HEK293 (cell line): ENCODE measurements around the gene CFAP46.

Experiments
- CTCF ChIA-PET: fragments of 350-600 bp; formaldehyde crosslinking; extraction: SDS; loops from one replicate; lab custom pipeline; 2021; ENCODE audit warnings: antibody characterized with exemption; lab: Yijun Ruan, JAX
- POLR2A ChIA-PET: fragments of 300-600 bp; formaldehyde crosslinking; extraction: SDS; loops from one replicate; lab custom pipeline; 2020; ENCODE audit warnings: antibody characterized with exemption, inconsistent platforms; lab: Yijun Ruan, JAX
- H3K27ac ChIP-seq: fragments of 200-500 bp; sonication (Bioruptor generic); 2 replicates; pipeline ENCODE4 v1.5.1; 2014; ENCODE audit warnings: low read depth, low read length, control low read depth, inconsistent platforms; ENCODE audit errors: extremely low read depth
- H3K36me3 ChIP-seq, 2 experiments: fragments of 200-500 bp in 1 of 2; sonication (Bioruptor generic) in 1 of 2; 1 replicate in 1 of 2; 2 replicates in 1 of 2; pipeline ENCODE4 v1.5.1; 2014 to 2017; ENCODE audit warnings: inconsistent platforms in 2 of 2, low read length in 2 of 2; ENCODE audit not compliant: control insufficient read depth in 2 of 2, insufficient read depth in 1 of 2
- H3K4me1 ChIP-seq: fragments of 200-500 bp; sonication (Bioruptor generic); 2 replicates; pipeline ENCODE4 v1.5.1; 2014; ENCODE audit warnings: mild to moderate bottlenecking, low read length, inconsistent platforms; ENCODE audit not compliant: control insufficient read depth, insufficient read depth
- H3K4me3 ChIP-seq: 2 replicates; pipeline ENCODE4 v1.5.1; 2011; ENCODE audit warnings: low read depth, mild to moderate bottlenecking, control low read depth, low read length, moderate library complexity
- H3K9me3 ChIP-seq: fragments of 200-500 bp; sonication (Bioruptor generic); 2 replicates; pipeline ENCODE4 v1.5.1; 2014; ENCODE audit warnings: low read depth, low read length, inconsistent platforms; ENCODE audit not compliant: control insufficient read depth, insufficient read depth
- FEZF1 ChIP-seq: fragments of 450-650 bp; formaldehyde crosslinking; IDR thresholded peaks from 2 replicates; pipeline ENCODE4 v1.5.1; 2016; ENCODE audit warnings: missing biosample characterization, missing genetic modification characterization
- GFI1B ChIP-seq: fragments of 450-650 bp; formaldehyde crosslinking; IDR thresholded peaks from 2 replicates; pipeline ENCODE4 v1.5.1; 2016; ENCODE audit warnings: missing biosample characterization, missing genetic modification characterization
- HOXA7 ChIP-seq: sonication (generic); formaldehyde crosslinking; IDR thresholded peaks from 2 replicates; pipeline ENCODE4 v1.8.1; 2022; ENCODE audit warnings: missing genetic modification reagents, borderline replicate concordance
- KLF1 ChIP-seq: fragments of 450-650 bp; formaldehyde crosslinking; IDR thresholded peaks from 2 replicates; pipeline ENCODE4 v1.5.1; 2016; ENCODE audit warnings: missing biosample characterization, missing genetic modification characterization
- KLF10 ChIP-seq: fragments of 450-650 bp; IDR thresholded peaks from 2 replicates; pipeline ENCODE4 v1.5.1; 2018; ENCODE audit warnings: missing biosample characterization, mild to moderate bottlenecking, missing genetic modification characterization
- ZFHX2 ChIP-seq: fragments of 450-650 bp; formaldehyde crosslinking; conservative IDR thresholded peaks from 2 replicates; pipeline ENCODE4 v1.5.1; 2016; ENCODE audit warnings: missing biosample characterization, missing genetic modification characterization
- ZFP69B ChIP-seq: fragments of 450-650 bp; formaldehyde crosslinking; IDR thresholded peaks from 2 replicates; pipeline ENCODE4 v1.5.1; 2016; ENCODE audit warnings: missing biosample characterization, missing genetic modification characterization
- ZNF138 ChIP-seq: fragments of 450-650 bp; formaldehyde crosslinking; IDR thresholded peaks from 2 replicates; pipeline ENCODE4 v1.5.1; 2016; ENCODE audit warnings: missing biosample characterization, missing genetic modification characterization, borderline replicate concordance
- ZNF16 ChIP-seq: fragments of 450-650 bp; formaldehyde crosslinking; IDR thresholded peaks from 2 replicates; pipeline ENCODE4 v1.5.1; 2016; ENCODE audit warnings: low read depth, missing biosample characterization, missing genetic modification characterization
- ZNF184 ChIP-seq: fragments of 450-650 bp; IDR thresholded peaks from 2 replicates; pipeline ENCODE4 v1.5.1; 2018; ENCODE audit warnings: missing biosample characterization, mild to moderate bottlenecking, missing genetic modification characterization
- ZNF24 ChIP-seq: fragments of 450-650 bp; formaldehyde crosslinking; IDR thresholded peaks from 2 replicates; pipeline ENCODE4 v1.5.1; 2016; ENCODE audit warnings: missing biosample characterization, missing genetic modification characterization
- ZNF266 ChIP-seq: fragments of 450-650 bp; formaldehyde crosslinking; IDR thresholded peaks from 2 replicates; pipeline ENCODE4 v1.5.1; 2016; ENCODE audit warnings: missing biosample characterization, missing genetic modification characterization, low read depth
- ZNF302 ChIP-seq: fragments of 450-650 bp; formaldehyde crosslinking; IDR thresholded peaks from 2 replicates; pipeline ENCODE4 v1.5.1; 2016; ENCODE audit warnings: missing biosample characterization, missing genetic modification characterization, low read depth
- ZNF335 ChIP-seq: fragments of 450-650 bp; formaldehyde crosslinking; conservative IDR thresholded peaks from 2 replicates; pipeline ENCODE4 v1.5.1; 2016; ENCODE audit warnings: missing biosample characterization, missing genetic modification characterization
- ZNF416 ChIP-seq: fragments of 450-650 bp; formaldehyde crosslinking; IDR thresholded peaks from 2 replicates; pipeline ENCODE4 v1.5.1; 2016; ENCODE audit warnings: missing biosample characterization, missing genetic modification characterization
- ZNF629 ChIP-seq: fragments of 450-650 bp; formaldehyde crosslinking; IDR thresholded peaks from 2 replicates; pipeline ENCODE4 v1.5.1; 2017; ENCODE audit warnings: missing biosample characterization, missing genetic modification characterization
- ZNF692 ChIP-seq: fragments of 450-650 bp; formaldehyde crosslinking; IDR thresholded peaks from 2 replicates; pipeline ENCODE4 v1.5.1; 2016; ENCODE audit warnings: missing biosample characterization, missing genetic modification characterization
- ZNF837 ChIP-seq: fragments of 450-650 bp; formaldehyde crosslinking; IDR thresholded peaks from 2 replicates; pipeline ENCODE4 v1.5.1; 2016; ENCODE audit warnings: missing biosample characterization, missing genetic modification characterization
- TF ChIP-seq, protein P1 (sequence below): fragments of 450-650 bp; formaldehyde crosslinking; IDR thresholded peaks from 2 replicates; pipeline ENCODE4 v1.5.1; 2016; ENCODE audit warnings: missing biosample characterization, missing genetic modification characterization, borderline replicate concordance
- TF ChIP-seq, protein P2 (sequence below): sonication (generic); formaldehyde crosslinking; IDR thresholded peaks from 2 replicates; pipeline ENCODE4 v1.8.1; 2022; ENCODE audit warnings: mild to moderate bottlenecking, moderate library complexity, missing genetic modification reagents
- TF ChIP-seq, protein P3 (sequence below): fragments of 450-650 bp; formaldehyde crosslinking; IDR thresholded peaks from 2 replicates; pipeline ENCODE4 v1.5.1; 2016; ENCODE audit warnings: missing biosample characterization, missing genetic modification characterization, borderline replicate concordance

The CFAP46 gene

DNA sequence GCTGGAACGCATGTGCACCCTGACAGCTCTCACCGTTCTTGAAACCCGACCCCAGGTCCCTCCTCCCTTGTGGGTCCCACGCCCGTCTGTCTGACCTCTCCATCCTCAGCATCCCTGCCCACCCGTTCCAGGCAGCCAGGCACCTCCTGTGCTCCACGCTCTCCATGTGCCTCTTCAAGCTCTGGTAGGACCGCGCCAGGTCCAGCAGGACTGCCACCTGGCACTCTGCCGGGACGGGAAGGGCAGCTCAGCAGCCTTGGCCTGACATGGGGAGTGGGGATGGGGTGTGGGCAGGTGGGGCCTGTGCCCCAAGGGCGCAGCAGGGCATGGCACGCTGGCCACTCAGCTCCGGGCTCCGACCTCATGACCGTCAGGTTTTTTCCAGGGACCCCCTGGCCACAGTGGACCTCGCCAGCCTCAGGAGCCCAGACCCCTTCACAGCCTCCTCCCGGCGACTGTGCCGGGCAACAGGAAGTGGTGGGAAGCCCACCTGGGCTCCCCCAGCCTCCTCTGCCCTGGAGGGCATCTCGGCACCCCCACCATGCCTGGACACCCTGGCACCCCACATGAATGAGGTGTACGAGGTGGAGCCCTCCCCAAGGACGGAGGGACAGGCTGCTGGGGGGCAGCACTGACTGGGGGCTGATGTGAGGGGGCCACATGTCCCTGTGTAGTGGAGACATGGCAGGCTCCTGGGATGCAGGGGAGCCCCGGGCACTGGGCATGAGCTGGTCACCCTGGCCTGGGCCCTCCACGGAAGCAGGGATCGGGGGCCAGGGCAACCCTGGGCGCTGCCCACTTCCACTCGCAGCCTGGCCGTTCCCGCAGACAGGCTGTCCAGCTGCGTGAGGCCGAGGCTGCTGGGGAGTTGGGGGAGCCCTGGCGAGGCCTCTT lies 131.3 kb downstream of the CFAP46 start:
- CTCF ChIA-PET: no interaction called here
- no peak for TF ChIP-seq HOXA7 (CRISPR knock-in tag)
- TF ChIP-seq ZNF302 (tag by site-specific recombination): no peak
- TF ChIP-seq ZNF138: no peak
- TF ChIP-seq ZFP69B (tag by site-specific recombination): 0 out of 2 replicates have a peak, but pooled peaks have one; percentile 28
- TF ChIP-seq, protein P1, sequence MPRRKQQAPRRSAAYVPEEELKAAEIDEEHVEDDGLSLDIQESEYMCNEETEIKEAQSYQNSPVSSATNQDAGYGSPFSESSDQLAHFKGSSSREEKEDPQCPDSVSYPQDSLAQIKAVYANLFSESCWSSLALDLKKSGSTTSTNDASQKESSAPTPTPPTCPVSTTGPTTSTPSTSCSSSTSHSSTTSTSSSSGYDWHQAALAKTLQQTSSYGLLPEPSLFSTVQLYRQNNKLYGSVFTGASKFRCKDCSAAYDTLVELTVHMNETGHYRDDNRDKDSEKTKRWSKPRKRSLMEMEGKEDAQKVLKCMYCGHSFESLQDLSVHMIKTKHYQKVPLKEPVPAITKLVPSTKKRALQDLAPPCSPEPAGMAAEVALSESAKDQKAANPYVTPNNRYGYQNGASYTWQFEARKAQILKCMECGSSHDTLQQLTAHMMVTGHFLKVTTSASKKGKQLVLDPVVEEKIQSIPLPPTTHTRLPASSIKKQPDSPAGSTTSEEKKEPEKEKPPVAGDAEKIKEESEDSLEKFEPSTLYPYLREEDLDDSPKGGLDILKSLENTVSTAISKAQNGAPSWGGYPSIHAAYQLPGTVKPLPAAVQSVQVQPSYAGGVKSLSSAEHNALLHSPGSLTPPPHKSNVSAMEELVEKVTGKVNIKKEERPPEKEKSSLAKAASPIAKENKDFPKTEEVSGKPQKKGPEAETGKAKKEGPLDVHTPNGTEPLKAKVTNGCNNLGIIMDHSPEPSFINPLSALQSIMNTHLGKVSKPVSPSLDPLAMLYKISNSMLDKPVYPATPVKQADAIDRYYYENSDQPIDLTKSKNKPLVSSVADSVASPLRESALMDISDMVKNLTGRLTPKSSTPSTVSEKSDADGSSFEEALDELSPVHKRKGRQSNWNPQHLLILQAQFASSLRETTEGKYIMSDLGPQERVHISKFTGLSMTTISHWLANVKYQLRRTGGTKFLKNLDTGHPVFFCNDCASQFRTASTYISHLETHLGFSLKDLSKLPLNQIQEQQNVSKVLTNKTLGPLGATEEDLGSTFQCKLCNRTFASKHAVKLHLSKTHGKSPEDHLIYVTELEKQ (tag by site-specific recombination): no peak
- no peak for TF ChIP-seq FEZF1 (tag by site-specific recombination)
- no peak for TF ChIP-seq GFI1B (tag by site-specific recombination)
- no peak for TF ChIP-seq ZNF629
- peak; percentile 17; the same call in 1 of the 2 replicates for TF ChIP-seq ZFHX2 (tag by site-specific recombination)
- TF ChIP-seq, protein P2, sequence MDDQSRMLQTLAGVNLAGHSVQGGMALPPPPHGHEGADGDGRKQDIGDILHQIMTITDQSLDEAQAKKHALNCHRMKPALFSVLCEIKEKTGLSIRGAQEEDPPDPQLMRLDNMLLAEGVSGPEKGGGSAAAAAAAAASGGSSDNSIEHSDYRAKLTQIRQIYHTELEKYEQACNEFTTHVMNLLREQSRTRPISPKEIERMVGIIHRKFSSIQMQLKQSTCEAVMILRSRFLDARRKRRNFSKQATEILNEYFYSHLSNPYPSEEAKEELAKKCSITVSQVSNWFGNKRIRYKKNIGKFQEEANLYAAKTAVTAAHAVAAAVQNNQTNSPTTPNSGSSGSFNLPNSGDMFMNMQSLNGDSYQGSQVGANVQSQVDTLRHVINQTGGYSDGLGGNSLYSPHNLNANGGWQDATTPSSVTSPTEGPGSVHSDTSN (CRISPR knock-in tag): no peak
- no peak for TF ChIP-seq KLF10 (tag by site-specific recombination)
- TF ChIP-seq ZNF335 (tag by site-specific recombination): no peak
- no peak for TF ChIP-seq ZNF24 (tag by site-specific recombination)
- TF ChIP-seq ZNF416 (tag by site-specific recombination): no peak
- TF ChIP-seq ZNF692 (tag by site-specific recombination): 0 out of 2 replicates have a peak, but pooled peaks have one; percentile 22
- peak; percentile 61 for TF ChIP-seq KLF1 (tag by site-specific recombination)
- no peak for TF ChIP-seq ZNF16 (tag by site-specific recombination)
- no peak for TF ChIP-seq ZNF837
- TF ChIP-seq, all 188 proteins: peak for 4
- POLR2A ChIA-PET: no interaction called here
- H3K4me3 ChIP-seq: no peak overlapping the region
- H3K4me1 ChIP-seq: no peaks in the 10 kb centered on the region
- no peaks in the 10 kb centered on the region for H3K36me3 ChIP-seq
- no peak overlapping the region for H3K27ac ChIP-seq
- no peaks in the 10 kb centered on the region for H3K9me3 ChIP-seq

GRCh38 chr10:132810141-132810806 lies 132.1 kb downstream of the CFAP46 start:
- Histone ChIP-seq H3K36me3 (no peaks in the 10 kb centered on the region), H3K9me3 (no peaks in the 10 kb centered on the region), H3K27ac (no peak overlapping the region), H3K4me1 (no peaks in the 10 kb centered on the region), H3K4me3 (no peak overlapping the region)
- ChIA-PET CTCF (no interaction called here), POLR2A (no interaction called here)
- TF ChIP-seq, protein P3, sequence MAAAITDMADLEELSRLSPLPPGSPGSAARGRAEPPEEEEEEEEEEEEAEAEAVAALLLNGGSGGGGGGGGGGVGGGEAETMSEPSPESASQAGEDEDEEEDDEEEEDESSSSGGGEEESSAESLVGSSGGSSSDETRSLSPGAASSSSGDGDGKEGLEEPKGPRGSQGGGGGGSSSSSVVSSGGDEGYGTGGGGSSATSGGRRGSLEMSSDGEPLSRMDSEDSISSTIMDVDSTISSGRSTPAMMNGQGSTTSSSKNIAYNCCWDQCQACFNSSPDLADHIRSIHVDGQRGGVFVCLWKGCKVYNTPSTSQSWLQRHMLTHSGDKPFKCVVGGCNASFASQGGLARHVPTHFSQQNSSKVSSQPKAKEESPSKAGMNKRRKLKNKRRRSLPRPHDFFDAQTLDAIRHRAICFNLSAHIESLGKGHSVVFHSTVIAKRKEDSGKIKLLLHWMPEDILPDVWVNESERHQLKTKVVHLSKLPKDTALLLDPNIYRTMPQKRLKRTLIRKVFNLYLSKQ (tag by site-specific recombination): no peak
- TF ChIP-seq ZNF184 (no peak), ZNF266 (tag by site-specific recombination) (no peak)
- TF ChIP-seq, protein P1 (tag by site-specific recombination): no peak
